Measurements from ENCODE around the gene LRP1-AS. TPM values are rescaled to one million over a fixed set of nuclear protein-coding genes. Genes with fewer than 3 reads are reported as not detected.
A peak's percentile ranks its signal among the peaks of the same experiment; 100 is the strongest.

Gene LRP1-AS
- total RNA-seq, 3 donors from 2014 or later, result not detected

- Histone ChIP-seq H3K27ac (peak overlapping the region; percentile 76 to 93), H3K36me3 (no peaks in the 10 kb centered on the region), H3K4me1 (no peaks in the 10 kb centered on the region), H3K27me3 (no peaks in the 10 kb centered on the region), H3K4me3 (peak overlapping the region; percentile 3 to 59 (median 23)), H3K9me3 (no peaks in the 10 kb centered on the region)
- TF ChIP-seq CTCF (IDR thresholded peaks at IDR 0.05) (no peak), POLR2A (IDR thresholded peaks at IDR 0.05) (no peak), POLR2AphosphoS5 (IDR thresholded peaks at IDR 0.05) (no peak)
- intact Hi-C loops (cut with DNase I; ENCODE audit: low total_unique reads), result no loop called here
- no peak for DNase-seq (ENCODE audit: low spot score in 2 of 2)
Observed at GRCh38 chr12:57135527-57136326, 11.7 kb downstream of the LRP1-AS start.

- peak overlapping the region in 1 of 3 donors; percentile 59 for H3K4me3 ChIP-seq
- no peak for DNase-seq (ENCODE audit: low spot score in 2 of 2)
- peak overlapping the region; percentile 76 to 93 for H3K27ac ChIP-seq
- no peaks in the 10 kb centered on the region for H3K36me3 ChIP-seq
- no peaks in the 10 kb centered on the region for H3K27me3 ChIP-seq
- H3K9me3 ChIP-seq, result no peaks in the 10 kb centered on the region
- H3K4me1 ChIP-seq, result no peaks in the 10 kb centered on the region
- no peak for TF ChIP-seq CTCF (IDR thresholded peaks at IDR 0.05)
- TF ChIP-seq POLR2AphosphoS5 (IDR thresholded peaks at IDR 0.05), result no peak
- TF ChIP-seq POLR2A (IDR thresholded peaks at IDR 0.05), result no peak
- intact Hi-C loops (cut with DNase I; ENCODE audit: low total_unique reads), result no loop called here
Observed at GRCh38 chr12:57134949-57135348, 12.5 kb downstream of the LRP1-AS start.

- intact Hi-C loops (cut with DNase I; ENCODE audit: low total_unique reads), result no loop called here
- Histone ChIP-seq H3K36me3 (no peaks in the 10 kb centered on the region), H3K27ac (peak overlapping the region; percentile 76 to 93), H3K27me3 (no peaks in the 10 kb centered on the region), H3K4me3 (peak overlapping the region; percentile 63 to 82 (median 67)), H3K9me3 (no peaks in the 10 kb centered on the region), H3K4me1 (no peaks in the 10 kb centered on the region)
- no peak for TF ChIP-seq POLR2A (IDR thresholded peaks at IDR 0.05)
- TF ChIP-seq POLR2AphosphoS5 (IDR thresholded peaks at IDR 0.05), result peak in 1 of 3 donors; percentile 32
- no peak for TF ChIP-seq CTCF (IDR thresholded peaks at IDR 0.05)
- no peak for DNase-seq (ENCODE audit: low spot score in 2 of 2)
Observed at GRCh38 chr12:57133916-57134315, 13.5 kb downstream of the LRP1-AS start.

- intact Hi-C loops (cut with DNase I; ENCODE audit: low total_unique reads), result no loop called here
Observed at GRCh38 chr12:57133013-57133569, 14.3 kb downstream of the LRP1-AS start.

More at GRCh38 chr12:57133013-57133569, 14.3 kb downstream of the LRP1-AS start:
- H3K27me3 ChIP-seq, result no peaks in the 10 kb centered on the region
- no peak for DNase-seq (ENCODE audit: low spot score in 2 of 2)
- peak overlapping the region; percentile 63 to 82 (median 67) for H3K4me3 ChIP-seq
- TF ChIP-seq CTCF (IDR thresholded peaks at IDR 0.05) (no peak), POLR2AphosphoS5 (IDR thresholded peaks at IDR 0.05) (no peak), POLR2A (IDR thresholded peaks at IDR 0.05) (no peak)
- peak overlapping the region; percentile 65 to 93 for H3K27ac ChIP-seq
- H3K9me3 ChIP-seq, result no peaks in the 10 kb centered on the region
- no peaks in the 10 kb centered on the region for H3K36me3 ChIP-seq
- no peaks in the 10 kb centered on the region for H3K4me1 ChIP-seq
